Pancreas (tissue), 10 donors: ENCODE measurements around the gene SHB. TPM values are rescaled to one million over a fixed set of nuclear protein-coding genes. Genes with fewer than 3 reads are reported as not detected.

Experiments
- ATAC-seq, 4 donors: fragments of 200-7000 bp; cut with Tn5 transposase; one replicate each; pipeline versions ENCODE4 v1.8.0 to v1.9.1; 2020; ENCODE audit warnings: mild to moderate bottlenecking in 4 of 4, moderate library complexity in 4 of 4
- DNase-seq, 6 donors: peaks; one replicate each; pipeline ENCODE4 v3.0.0-alpha.2; 2020
- FAIRE-seq: peaks from 2 replicates; lab custom pipeline; 2012; peaks lifted over from hg19 to GRCh38; lab: Jason Lieb, UNC
- H3K27ac ChIP-seq, 4 donors: fragments of 200-600 bp; sonication (generic); 1 replicate in 3 of 4; 2 replicates in 1 of 4; pipeline versions ENCODE4 v1.5.0 to v1.8.0; 2020
- H3K27me3 ChIP-seq, 4 donors: fragments of 200-600 bp; one replicate each; pipeline ENCODE4 v1.8.0; 2021
- H3K36me3 ChIP-seq, 3 donors: fragments of 200-600 bp; sonication (generic) in 1 of 3; one replicate each; pipeline versions ENCODE4 v1.5.0 to v1.8.0; 2020 to 2021
- H3K4me1 ChIP-seq, 3 donors: fragments of 200-600 bp; one replicate each; pipeline ENCODE4 v1.8.0; 2021
- H3K4me3 ChIP-seq, 4 donors: fragments of 200-600 bp; sonication (generic) in 2 of 4; one replicate each; pipeline versions ENCODE4 v1.5.0 to v1.8.0; 2020 to 2021
- H3K9me3 ChIP-seq, 4 donors: fragments of 200-600 bp; one replicate each; pipeline ENCODE4 v1.8.0; 2021
- CTCF ChIP-seq, 4 donors: fragments of 200-600 bp; sonication (generic) in 3 of 4; IDR thresholded peaks; one replicate each; pipeline versions ENCODE4 v1.5.0 to v1.8.0; 2021; ENCODE audit warnings: antibody characterized with exemption in 4 of 4
- WGBS, 2 donors: extraction: QIAGEN DNeasy Blood & Tissue Kit; methylation state at CpG; one replicate each; pipeline ENCODE4 v1.1.7; 2013; 5-methylcytosine and 5-hydroxymethylcytosine counted together
- intact Hi-C, 3 donors: fragments of 100-400 bp; cut with DNase I; formaldehyde crosslinking; loops; one replicate each; pipeline versions ENCODE4 v1.11.1 to v1.14.2; 2022
- polyA plus RNA-seq, 2 donors: library from polyadenylated mRNA; stranded (reverse); fragments of 200-250 nt; gene quantifications; one replicate each; pipeline ENCODE4 v1.2.3, GENCODE V29; 2013
- total RNA-seq, 6 donors: library from RNA; stranded (reverse); fragmentation: NEBNext Ultra II Directional in 4 of 6; extraction: Animal tissue kit (Norgen Biotek cat#: 25700) in 4 of 6; gene quantifications; one replicate each; pipeline versions ENCODE4 v1.2.1 to v1.2.4, GENCODE V29; 2021 to 2023
- donor health status: healthy with polysubstance abuse.
- donor health status: DM: no; HTN: no; CAD: no; lungs with moderate emphysema.
- donor health status: DM: no; HTN: no; CAD: no.
- donor health status: control.
- donor health status: control.
- donor health status: Bipolar disorder and iron deficiency.
- donor health status: DM: yes; HTN: yes; CAD: no.
- donor health status: DM: no; HTN: no; CAD: no.
- donor health status: DM: no; HTN: no; CAD: no.
- donor health status: DM: yes; HTN: yes; CAD: no.

The SHB gene
- 10 to 100 TPM; 13.9 to 24.2 (median 22.7) TPM for total RNA-seq
- polyA plus RNA-seq, result 10 to 100 TPM; 11.5 to 12.4 TPM

GRCh38 chr9:38068701-38069628 is at the start of gene SHB:
Gene SHB (minus strand): TSS chr9:38069227. CDS start chr9:38068645, 582 bp downstream.
- FAIRE-seq (no peak), ATAC-seq (peak; percentile 67 to 74 (median 70)), DNase-seq (peak; percentile 79 to 94 (median 88))
- peak within 1 kb of the TSS; percentile 94 to 98 (median 97) for H3K27ac ChIP-seq
- H3K4me1 ChIP-seq, result peaks cover 4 to 23% (median 5%) of the 10 kb centered on the region in 3 donors
- WGBS, 2 donors, result 0% methylated on average over 66 to 134 of the region's 134 CpGs
- H3K36me3 ChIP-seq, result no peaks in the 10 kb centered on the region
- H3K27me3 ChIP-seq, result no peaks in the 10 kb centered on the region
- intact Hi-C loops, result loop anchor here in 2 of 3 donors (5.0 kb wide), 1 partner anchor 152 kb away; no protein-coding TSS in a partner anchor
- no peaks in the 10 kb centered on the region for H3K9me3 ChIP-seq
- peak within 1 kb of the TSS; percentile 43 to 99 (median 96) for H3K4me3 ChIP-seq
- peak in 1 of 4 donors; percentile 16 for TF ChIP-seq CTCF (IDR thresholded peaks at IDR 0.05)

GRCh38 chr9:38117651-38118050 is 48.6 kb upstream of the SHB start:
- no peaks in the 10 kb centered on the region for H3K27me3 ChIP-seq
- no peak overlapping the region for H3K27ac ChIP-seq
- no peaks in the 10 kb centered on the region for H3K36me3 ChIP-seq
- TF ChIP-seq CTCF (IDR thresholded peaks at IDR 0.05), result no peak
- FAIRE-seq (no peak), ATAC-seq (no peak), DNase-seq (no peak)
- intact Hi-C loops, result no loop called here
- 80 to 83% methylated on average over 5 of the region's 5 CpGs for WGBS, 2 donors
- H3K4me3 ChIP-seq, result no peak overlapping the region
- H3K9me3 ChIP-seq, result no peaks in the 10 kb centered on the region
- peaks cover 0 to 3% (median 0%) of the 10 kb centered on the region in 3 donors for H3K4me1 ChIP-seq

GRCh38 chr9:38114905-38115304 is 45.9 kb upstream of the SHB start:
- no peak for TF ChIP-seq CTCF (IDR thresholded peaks at IDR 0.05)
- no peak overlapping the region for H3K27ac ChIP-seq
- no peaks in the 10 kb centered on the region for H3K36me3 ChIP-seq
- H3K9me3 ChIP-seq, result no peaks in the 10 kb centered on the region
- peaks cover 0 to 3% (median 0%) of the 10 kb centered on the region in 3 donors for H3K4me1 ChIP-seq
- intact Hi-C loops, result no loop called here
- H3K27me3 ChIP-seq, result no peaks in the 10 kb centered on the region
- ATAC-seq (no peak), DNase-seq (no peak), FAIRE-seq (no peak)
- H3K4me3 ChIP-seq, result no peak overlapping the region

GRCh38 chr9:38112456-38112855 is 43.4 kb upstream of the SHB start:
- Histone ChIP-seq H3K9me3 (no peaks in the 10 kb centered on the region), H3K27me3 (no peaks in the 10 kb centered on the region), H3K4me1 (peaks cover 0 to 8% (median 4%) of the 10 kb centered on the region in 3 donors), H3K4me3 (no peak overlapping the region), H3K27ac (no peak overlapping the region), H3K36me3 (no peaks in the 10 kb centered on the region)
- WGBS, 2 donors, result 92 to 93% methylated on average over 1 of the region's 1 CpG
- FAIRE-seq, result no peak
- no peak for TF ChIP-seq CTCF (IDR thresholded peaks at IDR 0.05)
- intact Hi-C loops, result no loop called here
- no peak for ATAC-seq
- DNase-seq, result no peak
